Neuronal stem cell (in vitro differentiated cells): ENCODE results near the gene SEC24C.

Experiments used
- DNase-seq: peaks from one replicate; pipeline ENCODE4 v3.0.0-alpha.2; 2013; ENCODE audit warnings: low spot score
- H2AFZ ChIP-seq: one replicate; pipeline ENCODE4 v1.6.1; 2013; ENCODE audit warnings: mild to moderate bottlenecking, low read length, inconsistent platforms
- H2AK5ac ChIP-seq: 2 replicates; pipeline ENCODE4 v1.6.1; 2013; ENCODE audit warnings: low read depth, mild to moderate bottlenecking, inconsistent platforms, low read length, moderate library complexity, mixed read lengths
- H2BK120ac ChIP-seq: 2 replicates; pipeline ENCODE4 v1.6.1; 2013; ENCODE audit warnings: low read depth, mild to moderate bottlenecking, inconsistent platforms, low read length, moderate library complexity, mixed read lengths
- H2BK12ac ChIP-seq: one replicate; pipeline ENCODE4 v1.6.1; 2013; ENCODE audit warnings: low read length, inconsistent platforms
- H2BK15ac ChIP-seq: 2 replicates; pipeline ENCODE4 v1.6.1; 2013; ENCODE audit warnings: mild to moderate bottlenecking, low read length, inconsistent platforms, mixed read lengths
- H2BK5ac ChIP-seq: one replicate; pipeline ENCODE4 v1.6.1; 2013; ENCODE audit warnings: inconsistent platforms, mild to moderate bottlenecking, low read length, moderate library complexity
- H3K14ac ChIP-seq: one replicate; pipeline ENCODE4 v1.6.1; 2013; ENCODE audit warnings: low read length, inconsistent platforms
- H3K18ac ChIP-seq: 2 replicates; pipeline ENCODE4 v1.6.1; 2013; ENCODE audit warnings: low read length, inconsistent platforms
- H3K23ac ChIP-seq: 2 replicates; pipeline ENCODE4 v1.6.1; 2013; ENCODE audit warnings: low read depth, mild to moderate bottlenecking, mixed read lengths, low read length, inconsistent platforms; ENCODE audit not compliant: poor library complexity
- H3K27ac ChIP-seq: replicated peaks from 3 replicates; pipeline ENCODE4 v1.5.1; 2013; ENCODE audit warnings: low read length, inconsistent platforms
- H3K27me3 ChIP-seq, 3 experiments: 2 replicates each; pipeline ENCODE4 v1.6.1; 2013; ENCODE audit warnings: low read length in 3 of 3, mild to moderate bottlenecking in 2 of 3, inconsistent platforms in 1 of 3, low read depth in 1 of 3, mixed read lengths in 1 of 3, moderate library complexity in 1 of 3; ENCODE audit not compliant: control insufficient read depth in 3 of 3, insufficient read depth in 3 of 3
- H3K36me3 ChIP-seq, 2 donors: replicated peaks in 1 of 2; 2 replicates each; pipeline ENCODE4 v1.6.1; 2013; ENCODE audit warnings: low read length in 2 of 2; ENCODE audit not compliant: control insufficient read depth in 2 of 2, insufficient read depth in 2 of 2
- H3K4ac ChIP-seq: 2 replicates; pipeline ENCODE4 v1.6.1; 2013; ENCODE audit warnings: inconsistent platforms, mild to moderate bottlenecking, low read length, moderate library complexity
- H3K4me1 ChIP-seq, 2 donors: 1 replicate in 1 of 2; 2 replicates in 1 of 2; pipeline ENCODE4 v1.6.1; 2013; ENCODE audit warnings: low read length in 2 of 2, low read depth in 1 of 2; ENCODE audit not compliant: control insufficient read depth in 2 of 2, insufficient read depth in 1 of 2
- H3K4me2 ChIP-seq: one replicate; pipeline ENCODE4 v1.6.1; 2013; ENCODE audit warnings: mild to moderate bottlenecking, low read length, inconsistent platforms; ENCODE audit not compliant: insufficient read depth, poor library complexity, severe bottlenecking
- H3K4me3 ChIP-seq, 2 donors: 2 replicates each; pipeline ENCODE4 v1.5.1; 2013; ENCODE audit warnings: low read length in 2 of 2, mild to moderate bottlenecking in 2 of 2, inconsistent platforms in 1 of 2, moderate library complexity in 1 of 2
- H3K79me1 ChIP-seq: one replicate; pipeline ENCODE4 v1.6.1; 2013; ENCODE audit warnings: low read depth, mild to moderate bottlenecking, inconsistent platforms, low read length, moderate library complexity
- H3K9ac ChIP-seq: one replicate; pipeline ENCODE4 v1.6.1; 2013; ENCODE audit warnings: mild to moderate bottlenecking, low read depth, low read length, inconsistent platforms; ENCODE audit not compliant: poor library complexity
- H3K9me3 ChIP-seq, 2 donors: replicated peaks in 1 of 2; 2 replicates each; pipeline versions ENCODE3 to v1.6.1; 2013; ENCODE audit warnings: low read length in 2 of 2, mild to moderate bottlenecking in 2 of 2, inconsistent platforms in 1 of 2, low read depth in 1 of 2, mixed read lengths in 1 of 2, moderate library complexity in 1 of 2; ENCODE audit not compliant: control insufficient read depth in 2 of 2, insufficient read depth in 1 of 2
- H4K8ac ChIP-seq: one replicate; pipeline ENCODE4 v1.6.1; 2013; ENCODE audit warnings: low read depth, mild to moderate bottlenecking, inconsistent platforms, low read length, moderate library complexity
- H4K91ac ChIP-seq: one replicate; pipeline ENCODE4 v1.6.1; 2013; ENCODE audit warnings: low read length, low read depth, mild to moderate bottlenecking, inconsistent platforms; ENCODE audit not compliant: poor library complexity
- WGBS, 2 donors: extraction: QIAGEN DNeasy Blood & Tissue Kit; methylation state at CpG; one replicate each; pipeline ENCODE4 v1.1.7; 2013; ENCODE audit warnings: missing lambda C conversion rate in 2 of 2, mixed read lengths in 1 of 2; ENCODE audit not compliant: insufficient read length in 2 of 2, insufficient replicate concordance in 1 of 2; ENCODE audit errors: extremely low coverage in 2 of 2; 5-methylcytosine and 5-hydroxymethylcytosine counted together

SEC24C gene

GRCh38 chr10:73797324-73798025 is 53.3 kb downstream of the SEC24C start:
- Histone ChIP-seq H3K36me3 (peaks cover 59 to 95% of the 10 kb centered on the region in 2 donors), H3K18ac (no peak overlapping the region), H3K4ac (no peak overlapping the region), H2AFZ (no peak overlapping the region), H3K4me3 (no peak overlapping the region), H2AK5ac (no peak overlapping the region), H3K27ac (no peak overlapping the region), H2BK120ac (no peak overlapping the region), H3K4me2 (no peak overlapping the region), H2BK15ac (no peak overlapping the region), H3K14ac (no peak overlapping the region), H3K27me3 (no peaks in the 10 kb centered on the region), H2BK5ac (peak overlapping the region; percentile 70), H4K91ac (no peak overlapping the region), H2BK12ac (no peak overlapping the region), H3K4me1 (no peaks in the 10 kb centered on the region), H3K23ac (peak overlapping the region; percentile 61), H3K9ac (peak overlapping the region; percentile 36), H4K8ac (no peak overlapping the region), H3K9me3 (peaks cover 0 to 6% of the 10 kb centered on the region in 2 donors), H3K79me1 (peaks cover 4% of the 10 kb centered on the region)
- no CpG with 5 or more reads among the region's 19 CpGs for WGBS, 2 donors
- DNase-seq: no peak

- H3K18ac ChIP-seq: no peak overlapping the region
- H2AFZ ChIP-seq: no peak overlapping the region
- H3K9ac ChIP-seq: no peak overlapping the region
- no peak overlapping the region for H4K8ac ChIP-seq
- H2AK5ac ChIP-seq: no peak overlapping the region
- H3K4ac ChIP-seq: no peak overlapping the region
- no peak overlapping the region for H4K91ac ChIP-seq
- no peak overlapping the region for H3K14ac ChIP-seq
- H3K4me3 ChIP-seq: no peak overlapping the region
- no peaks in the 10 kb centered on the region for H3K27me3 ChIP-seq
- H2BK5ac ChIP-seq: no peak overlapping the region
- H3K9me3 ChIP-seq: peaks cover 0 to 6% of the 10 kb centered on the region in 2 donors
- H3K36me3 ChIP-seq: peaks cover 60 to 95% of the 10 kb centered on the region in 2 donors
- no peak overlapping the region for H3K27ac ChIP-seq
- no peak for DNase-seq
- H3K23ac ChIP-seq: no peak overlapping the region
- no peak overlapping the region for H2BK12ac ChIP-seq
- no peak overlapping the region for H2BK15ac ChIP-seq
- H3K4me1 ChIP-seq: no peaks in the 10 kb centered on the region
- H2BK120ac ChIP-seq: no peak overlapping the region
- WGBS, 2 donors: no CpG with 5 or more reads among the region's 6 CpGs
- peaks cover 4% of the 10 kb centered on the region for H3K79me1 ChIP-seq
- no peak overlapping the region for H3K4me2 ChIP-seq
Observed at GRCh38 chr10:73798087-73798486, 53.9 kb downstream of the SEC24C start.

- Histone ChIP-seq H3K9ac (no peak overlapping the region), H4K91ac (no peak overlapping the region), H3K9me3 (peaks cover 0 to 4% of the 10 kb centered on the region in 2 donors), H4K8ac (no peak overlapping the region), H3K27me3 (no peaks in the 10 kb centered on the region), H2AK5ac (no peak overlapping the region), H3K36me3 (peaks cover 61 to 96% of the 10 kb centered on the region in 2 donors), H3K14ac (no peak overlapping the region), H2BK5ac (no peak overlapping the region), H3K4me3 (peak overlapping the region in 1 of 2 donors; percentile 37), H3K27ac (no peak overlapping the region), H2BK120ac (no peak overlapping the region), H2BK15ac (no peak overlapping the region), H3K4me1 (no peaks in the 10 kb centered on the region), H3K4ac (no peak overlapping the region), H3K23ac (peak overlapping the region; percentile 44), H3K18ac (no peak overlapping the region), H3K4me2 (no peak overlapping the region), H2BK12ac (no peak overlapping the region), H3K79me1 (no peaks in the 10 kb centered on the region), H2AFZ (no peak overlapping the region)
- no CpG with 5 or more reads among the region's 10 CpGs for WGBS, 2 donors
- DNase-seq: no peak
Observed at GRCh38 chr10:73798927-73799560, 54.9 kb downstream of the SEC24C start.

GRCh38 chr10:73799899-73800559 is 55.9 kb downstream of the SEC24C start:
- no peak overlapping the region for H2BK5ac ChIP-seq
- H3K4ac ChIP-seq: no peak overlapping the region
- H4K91ac ChIP-seq: no peak overlapping the region
- H2BK120ac ChIP-seq: no peak overlapping the region
- no CpG with 5 or more reads among the region's 9 CpGs for WGBS, 2 donors
- H3K9me3 ChIP-seq: peaks cover 0 to 1% of the 10 kb centered on the region in 2 donors
- no peaks in the 10 kb centered on the region for H3K4me1 ChIP-seq
- DNase-seq: no peak
- peak overlapping the region; percentile 90 for H3K23ac ChIP-seq
- H3K36me3 ChIP-seq: peaks cover 54 to 95% of the 10 kb centered on the region in 2 donors
- no peak overlapping the region for H2BK12ac ChIP-seq
- H3K27ac ChIP-seq: no peak overlapping the region
- no peak overlapping the region for H2AFZ ChIP-seq
- H2BK15ac ChIP-seq: no peak overlapping the region
- peak overlapping the region in 1 of 2 donors; percentile 20 for H3K4me3 ChIP-seq
- H3K14ac ChIP-seq: no peak overlapping the region
- no peak overlapping the region for H4K8ac ChIP-seq
- no peaks in the 10 kb centered on the region for H3K27me3 ChIP-seq
- H3K4me2 ChIP-seq: no peak overlapping the region
- H2AK5ac ChIP-seq: no peak overlapping the region
- no peak overlapping the region for H3K18ac ChIP-seq
- H3K9ac ChIP-seq: no peak overlapping the region
- no peaks in the 10 kb centered on the region for H3K79me1 ChIP-seq
